ENCODE measurements around the gene RPL21. TPM values are rescaled to one million over a fixed set of nuclear protein-coding genes. Genes with fewer than 3 reads are reported as not detected.
"Not testable (repeated sequence)": the region's sequence is repeated elsewhere in the genome, so short reads cannot be mapped to it uniquely, and the experiment has no call there.

Gene RPL21
- total RNA-seq, 3 donors from 2014 or later (not counting 1 experiment from before 2014, with no cell fraction given) = 969 to 1,229 (median 1,130) TPM

DNA sequence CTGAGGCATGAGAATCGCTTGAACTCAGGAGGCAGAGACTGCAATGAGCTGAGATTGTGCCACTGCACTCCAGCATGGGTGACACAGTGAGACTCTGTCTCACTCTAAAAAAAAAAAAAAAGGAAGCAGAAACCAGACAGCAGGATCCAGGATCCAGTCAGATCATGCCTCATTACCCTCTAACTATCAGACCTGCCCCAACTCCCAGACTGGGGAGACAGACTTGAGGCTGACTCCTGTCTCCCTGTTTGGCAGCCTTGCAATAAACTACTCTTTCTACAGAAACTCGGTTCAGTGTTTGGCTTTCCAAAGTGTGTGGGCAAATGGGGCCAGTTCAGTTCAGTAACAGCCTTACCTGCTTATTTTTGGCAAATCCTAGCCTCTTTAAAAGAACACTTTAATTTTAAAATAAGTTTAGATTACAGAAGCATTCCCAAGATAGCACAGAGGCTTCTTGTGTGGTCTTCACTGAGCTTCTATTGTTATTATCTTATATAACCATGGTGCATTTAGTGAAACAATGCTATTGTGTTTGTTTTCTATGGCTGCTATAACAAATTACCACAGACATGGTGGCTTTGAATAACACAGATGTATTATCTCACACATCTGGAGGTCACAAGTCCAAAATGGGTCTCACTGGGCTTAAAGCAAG lies 37.8 kb downstream of the RPL21 start:
- no peak for TF ChIP-seq CTCF (IDR thresholded peaks at IDR 0.05)
- no peak for DNase-seq
- no peak overlapping the region for H3K4me3 ChIP-seq (ENCODE audit: low read length)

GRCh38 chr13:27290715-27291114 lies 39.4 kb downstream of the RPL21 start:
- intact Hi-C loops (cut with micrococcal nuclease) = no loop called here
- no peak overlapping the region for H3K27ac Mint-ChIP-seq

More for the DNA sequence above, 37.8 kb downstream of the RPL21 start:
- no peaks in the 10 kb centered on the region for H3K9me3 ChIP-seq (ENCODE audit: control insufficient read depth, insufficient read depth, low read length)
- H3K27ac Mint-ChIP-seq = no peak overlapping the region
- intact Hi-C loops (cut with micrococcal nuclease) = no loop called here
- WGBS (ENCODE audit: insufficient coverage) = 90% methylated on average over 2 of the region's 2 CpGs
- no peaks in the 10 kb centered on the region for H3K27me3 ChIP-seq (ENCODE audit: control insufficient read depth, insufficient read depth, low read length)
- H3K36me3 ChIP-seq (ENCODE audit: control insufficient read depth, insufficient read depth, low read length) = no peaks in the 10 kb centered on the region
- H3K4me1 Mint-ChIP-seq = no peaks in the 10 kb centered on the region
- H3K9me3 Mint-ChIP-seq = no peaks in the 10 kb centered on the region
- peaks cover 10 to 22% of the 10 kb centered on the region in 2 donors for H3K27me3 Mint-ChIP-seq (ENCODE audit: low read depth in 2 of 2)
- ATAC-seq = no peak
- H3K4me1 ChIP-seq (ENCODE audit: control insufficient read depth, insufficient read depth, low read length) = no peaks in the 10 kb centered on the region
- H3K4me3 Mint-ChIP-seq = no peak overlapping the region
- H3K27ac ChIP-seq (ENCODE audit: low read length) = no peak overlapping the region
- no peaks in the 10 kb centered on the region for H3K36me3 Mint-ChIP-seq

DNA sequence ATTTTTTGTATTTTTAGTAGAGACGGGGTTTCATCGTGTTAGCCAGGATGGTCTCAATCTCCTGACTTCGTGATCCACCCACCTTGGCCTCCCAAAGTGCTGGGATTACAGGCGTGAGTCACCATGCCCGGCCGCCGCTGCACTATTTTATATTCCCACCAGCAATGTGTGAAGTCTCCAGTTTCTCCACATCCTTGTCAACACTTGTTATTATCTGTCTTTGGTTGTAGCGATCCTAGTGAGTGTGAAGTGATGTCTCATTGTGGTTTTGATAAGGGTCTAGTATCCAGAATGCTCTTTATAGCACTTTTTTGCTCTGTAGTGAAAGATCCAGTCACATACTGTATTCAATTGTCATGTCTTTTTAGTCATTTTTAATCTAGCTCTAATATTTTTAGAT lies 40.6 kb downstream of the RPL21 start:
- H3K4me1 ChIP-seq (ENCODE audit: control insufficient read depth, insufficient read depth, low read length); H3K9me3 ChIP-seq (ENCODE audit: control insufficient read depth, insufficient read depth, low read length); H3K4me3 ChIP-seq (ENCODE audit: low read length); H3K27ac Mint-ChIP-seq; H3K36me3 ChIP-seq (ENCODE audit: control insufficient read depth, insufficient read depth, low read length); H3K9me3 Mint-ChIP-seq; DNase-seq; H3K27ac ChIP-seq (ENCODE audit: low read length); H3K4me3 Mint-ChIP-seq; H3K27me3 ChIP-seq (ENCODE audit: control insufficient read depth, insufficient read depth, low read length); ATAC-seq; H3K4me1 Mint-ChIP-seq; intact Hi-C loops (cut with micrococcal nuclease); H3K36me3 Mint-ChIP-seq: not testable (repeated sequence)
- peaks cover 4 to 22% of the 10 kb centered on the region in 2 donors for H3K27me3 Mint-ChIP-seq (ENCODE audit: low read depth in 2 of 2)
- 91% methylated on average over 4 of the region's 8 CpGs for WGBS (ENCODE audit: insufficient coverage)

More at GRCh38 chr13:27290715-27291114, 39.4 kb downstream of the RPL21 start:
- no peak for ATAC-seq
- Histone ChIP-seq H3K27ac (ENCODE audit: low read length) (no peak overlapping the region), H3K4me1 (ENCODE audit: control insufficient read depth, insufficient read depth, low read length) (no peaks in the 10 kb centered on the region), H3K27me3 (ENCODE audit: control insufficient read depth, insufficient read depth, low read length) (no peaks in the 10 kb centered on the region), H3K9me3 (ENCODE audit: control insufficient read depth, insufficient read depth, low read length) (no peaks in the 10 kb centered on the region), H3K36me3 (ENCODE audit: control insufficient read depth, insufficient read depth, low read length) (no peaks in the 10 kb centered on the region), H3K4me3 (ENCODE audit: low read length) (no peak overlapping the region)
- 91% methylated on average over 4 of the region's 4 CpGs for WGBS (ENCODE audit: insufficient coverage)
- H3K4me1 Mint-ChIP-seq = no peaks in the 10 kb centered on the region
- no peak for DNase-seq
- no peaks in the 10 kb centered on the region for H3K36me3 Mint-ChIP-seq
- H3K27me3 Mint-ChIP-seq (ENCODE audit: low read depth in 2 of 2) = peaks cover 7 to 22% of the 10 kb centered on the region in 2 donors
- no peak overlapping the region for H3K4me3 Mint-ChIP-seq
- H3K9me3 Mint-ChIP-seq = no peaks in the 10 kb centered on the region
- TF ChIP-seq CTCF (IDR thresholded peaks at IDR 0.05) = no peak

DNA sequence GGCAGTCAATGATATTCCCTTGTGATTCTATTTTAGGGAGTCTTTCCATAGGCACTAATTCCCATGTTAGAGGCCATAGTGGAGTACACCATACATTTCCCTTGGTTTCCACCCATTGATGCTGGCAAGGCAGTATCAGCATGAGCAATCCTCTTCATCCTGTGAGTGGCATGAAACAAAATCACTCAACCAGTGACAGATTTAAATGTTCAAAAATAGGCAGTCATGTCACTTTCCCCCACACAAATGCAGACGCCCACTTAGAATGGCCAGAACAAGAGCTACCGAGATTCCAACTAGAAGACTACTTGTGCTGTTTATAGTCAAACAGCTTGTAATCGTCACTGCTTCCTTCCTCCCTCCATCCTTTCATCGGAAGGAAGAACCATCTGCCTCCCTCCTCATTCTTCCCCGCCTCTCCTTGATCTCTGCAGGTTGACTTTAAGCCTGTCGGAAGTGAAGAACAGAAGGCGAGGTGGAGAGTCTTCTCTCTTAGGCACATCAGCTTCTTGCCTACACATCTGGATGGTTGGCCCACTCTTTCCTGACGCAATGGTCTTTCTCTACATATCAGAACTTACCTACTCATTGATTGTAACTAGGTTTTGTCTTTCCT lies 41.8 kb downstream of the RPL21 start:
- no peak for ATAC-seq

More for the DNA sequence above, 41.8 kb downstream of the RPL21 start:
- TF ChIP-seq CTCF (IDR thresholded peaks at IDR 0.05) = no peak
- H3K9me3 ChIP-seq (ENCODE audit: control insufficient read depth, insufficient read depth, low read length) = no peaks in the 10 kb centered on the region
- no peaks in the 10 kb centered on the region for H3K36me3 ChIP-seq (ENCODE audit: control insufficient read depth, insufficient read depth, low read length)
- Mint-ChIP-seq H3K36me3 (no peaks in the 10 kb centered on the region), H3K27ac (no peak overlapping the region), H3K27me3 (ENCODE audit: low read depth in 2 of 2) (peaks cover 8 to 31% of the 10 kb centered on the region in 2 donors), H3K9me3 (no peaks in the 10 kb centered on the region), H3K4me1 (no peaks in the 10 kb centered on the region), H3K4me3 (no peak overlapping the region)
- intact Hi-C loops (cut with micrococcal nuclease) = no loop called here
- no peaks in the 10 kb centered on the region for H3K27me3 ChIP-seq (ENCODE audit: control insufficient read depth, insufficient read depth, low read length)
- no peak overlapping the region for H3K27ac ChIP-seq (ENCODE audit: low read length)
- H3K4me1 ChIP-seq (ENCODE audit: control insufficient read depth, insufficient read depth, low read length) = no peaks in the 10 kb centered on the region
- peak in 1 of 2 donors; percentile 40 for DNase-seq
- no peak overlapping the region for H3K4me3 ChIP-seq (ENCODE audit: low read length)
- 80% methylated on average over 8 of the region's 8 CpGs for WGBS (ENCODE audit: insufficient coverage)

Data from natural killer cell (primary cell).